Measurements from ENCODE around the gene C14orf132. TPM values are rescaled to one million over a fixed set of nuclear protein-coding genes. Genes with fewer than 3 reads are reported as not detected.

Gene C14orf132
- polyA plus RNA-seq, 3 donors, result 28.4 to 32.2 (median 30.7) TPM

GRCh38 chr14:96095581-96096476 lies 56.7 kb downstream of the C14orf132 start:
- no peak for DNase-seq

GRCh38 chr14:96096639-96097610 lies 57.8 kb downstream of the C14orf132 start:
- no peak for DNase-seq

- DNase-seq, result no peak
Observed at GRCh38 chr14:96097752-96098151, 58.6 kb downstream of the C14orf132 start.

GRCh38 chr14:96098309-96098998 lies 59.3 kb downstream of the C14orf132 start:
- no peak for DNase-seq

GRCh38 chr14:96098999-96099335 lies 59.8 kb downstream of the C14orf132 start:
- no peak for DNase-seq

- DNase-seq, result peak; percentile 69
Observed at GRCh38 chr14:96100161-96101064, 61.3 kb downstream of the C14orf132 start.

GRCh38 chr14:96102081-96102856 lies 63.1 kb downstream of the C14orf132 start:
- DNase-seq, result no peak

GRCh38 chr14:96103075-96103474 lies 63.9 kb downstream of the C14orf132 start:
- no peak for DNase-seq

- DNase-seq, result no peak
Observed at GRCh38 chr14:96103560-96104460, 64.6 kb downstream of the C14orf132 start.

- peak; percentile 75 for DNase-seq
Observed at GRCh38 chr14:96104469-96105057, 65.4 kb downstream of the C14orf132 start.

GRCh38 chr14:96105089-96105925 lies 66.1 kb downstream of the C14orf132 start:
- no peak for DNase-seq

GRCh38 chr14:96105926-96106441 lies 66.8 kb downstream of the C14orf132 start:
- DNase-seq, result no peak

- DNase-seq, result no peak
Observed at GRCh38 chr14:96106891-96107290, 67.7 kb downstream of the C14orf132 start.

GRCh38 chr14:96108061-96108795 lies 69.1 kb downstream of the C14orf132 start:
- no peak for DNase-seq

- no peak for DNase-seq
Observed at GRCh38 chr14:96108911-96109310, 69.7 kb downstream of the C14orf132 start.

- DNase-seq, result no peak
Observed at GRCh38 chr14:96109596-96110355, 70.6 kb downstream of the C14orf132 start.

All from renal pelvis (tissue), 4 donors.